GM12865 (cell line): ENCODE results near the gene VWF.

Source experiments
- DNase-seq: peaks from one replicate; pipeline ENCODE4 v3.0.0; 2010; ENCODE audit warnings: low read depth
- H3K4me3 ChIP-seq: 2 replicates; pipeline ENCODE4 v1.5.1; 2011; ENCODE audit warnings: mild to moderate bottlenecking, low read depth, low read length, control low read depth
- TF ChIP-seq, protein P1 (sequence below): IDR thresholded peaks from 2 replicates; pipeline ENCODE4 v1.5.1; 2011; ENCODE audit warnings: low read length, control low read depth, low read depth, inconsistent platforms; ENCODE audit not compliant: insufficient read depth; ENCODE audit errors: missing control alignments

VWF gene

DNA sequence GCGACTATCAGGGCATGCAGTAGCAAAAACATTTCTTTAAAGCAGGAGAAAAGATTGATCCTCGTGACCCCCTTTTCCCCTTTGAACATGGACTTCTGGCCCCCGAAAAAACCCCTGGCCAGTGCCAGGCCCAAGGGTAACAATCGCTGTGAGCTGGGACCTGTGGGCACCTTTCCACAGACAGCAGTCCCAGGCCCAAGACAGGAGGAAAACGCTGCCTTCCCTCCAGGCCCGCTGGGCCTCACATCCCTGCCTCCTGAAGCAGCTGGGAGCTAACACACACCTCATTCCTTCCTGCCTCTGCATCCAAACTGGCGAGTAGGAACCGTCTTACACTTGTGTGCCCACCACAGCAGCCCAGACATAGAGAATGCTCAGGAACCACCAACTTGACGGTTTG is 1.2 kb downstream of the VWF start:
- no peak overlapping the region for H3K4me3 ChIP-seq
- DNase-seq = no peak
- TF ChIP-seq, protein P1, sequence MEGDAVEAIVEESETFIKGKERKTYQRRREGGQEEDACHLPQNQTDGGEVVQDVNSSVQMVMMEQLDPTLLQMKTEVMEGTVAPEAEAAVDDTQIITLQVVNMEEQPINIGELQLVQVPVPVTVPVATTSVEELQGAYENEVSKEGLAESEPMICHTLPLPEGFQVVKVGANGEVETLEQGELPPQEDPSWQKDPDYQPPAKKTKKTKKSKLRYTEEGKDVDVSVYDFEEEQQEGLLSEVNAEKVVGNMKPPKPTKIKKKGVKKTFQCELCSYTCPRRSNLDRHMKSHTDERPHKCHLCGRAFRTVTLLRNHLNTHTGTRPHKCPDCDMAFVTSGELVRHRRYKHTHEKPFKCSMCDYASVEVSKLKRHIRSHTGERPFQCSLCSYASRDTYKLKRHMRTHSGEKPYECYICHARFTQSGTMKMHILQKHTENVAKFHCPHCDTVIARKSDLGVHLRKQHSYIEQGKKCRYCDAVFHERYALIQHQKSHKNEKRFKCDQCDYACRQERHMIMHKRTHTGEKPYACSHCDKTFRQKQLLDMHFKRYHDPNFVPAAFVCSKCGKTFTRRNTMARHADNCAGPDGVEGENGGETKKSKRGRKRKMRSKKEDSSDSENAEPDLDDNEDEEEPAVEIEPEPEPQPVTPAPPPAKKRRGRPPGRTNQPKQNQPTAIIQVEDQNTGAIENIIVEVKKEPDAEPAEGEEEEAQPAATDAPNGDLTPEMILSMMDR = no peak

DNA sequence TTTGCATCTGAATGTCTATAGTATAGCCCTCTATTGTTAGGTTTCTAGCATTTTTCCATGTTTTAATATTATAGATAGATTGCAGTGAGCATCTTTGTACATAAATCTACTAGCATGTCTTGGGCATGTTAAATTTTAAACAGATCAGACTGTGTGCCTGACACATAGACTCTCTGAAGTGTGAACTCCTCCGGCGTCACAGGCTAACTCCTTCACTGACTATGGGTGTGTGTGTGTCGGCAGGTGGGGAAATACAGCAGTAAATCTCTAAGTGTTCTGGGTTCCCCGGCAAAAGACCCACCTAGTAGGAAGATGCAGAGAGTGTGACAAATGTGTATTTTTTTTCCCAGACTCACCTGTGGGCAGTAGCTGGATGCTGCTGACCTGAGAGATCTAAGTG is 2.3 kb downstream of the VWF start:
- no peak overlapping the region for H3K4me3 ChIP-seq
- TF ChIP-seq, protein P1 = no peak
- no peak for DNase-seq

DNA sequence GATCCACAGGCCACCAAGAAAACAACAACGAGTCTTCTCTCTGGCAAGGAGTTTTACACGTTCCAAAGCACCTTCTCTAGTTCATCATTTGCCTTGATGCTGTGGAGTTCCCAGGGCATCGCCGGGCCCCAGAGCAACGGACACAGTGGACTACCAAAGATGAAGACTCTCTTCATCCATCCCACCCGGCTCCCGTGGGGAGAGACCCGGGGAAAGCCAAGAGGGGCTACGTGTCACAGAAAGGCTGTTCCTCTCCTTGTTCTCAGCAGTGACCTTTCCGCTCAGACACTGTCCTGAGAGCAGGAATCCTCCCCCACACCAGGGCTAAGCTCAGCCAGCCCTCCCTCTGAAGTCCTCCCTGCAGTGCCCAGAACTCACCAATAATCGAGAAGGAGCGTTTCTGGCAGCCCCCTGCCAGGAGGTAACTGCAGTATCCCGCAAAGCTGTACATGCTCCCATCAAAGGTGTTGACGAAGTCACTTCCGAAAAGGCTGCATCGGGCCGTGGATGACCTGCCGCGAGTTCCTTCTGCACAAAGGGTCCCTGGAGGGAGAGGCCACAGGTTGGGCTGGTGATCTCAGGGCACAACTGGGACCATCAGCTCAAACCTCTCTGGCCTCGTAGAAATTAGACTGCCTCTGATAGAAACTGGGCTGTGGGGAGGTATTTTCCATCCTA is 3.5 kb downstream of the VWF start:
- no peak overlapping the region for H3K4me3 ChIP-seq
- DNase-seq = no peak
- TF ChIP-seq, protein P1 = no peak

DNA sequence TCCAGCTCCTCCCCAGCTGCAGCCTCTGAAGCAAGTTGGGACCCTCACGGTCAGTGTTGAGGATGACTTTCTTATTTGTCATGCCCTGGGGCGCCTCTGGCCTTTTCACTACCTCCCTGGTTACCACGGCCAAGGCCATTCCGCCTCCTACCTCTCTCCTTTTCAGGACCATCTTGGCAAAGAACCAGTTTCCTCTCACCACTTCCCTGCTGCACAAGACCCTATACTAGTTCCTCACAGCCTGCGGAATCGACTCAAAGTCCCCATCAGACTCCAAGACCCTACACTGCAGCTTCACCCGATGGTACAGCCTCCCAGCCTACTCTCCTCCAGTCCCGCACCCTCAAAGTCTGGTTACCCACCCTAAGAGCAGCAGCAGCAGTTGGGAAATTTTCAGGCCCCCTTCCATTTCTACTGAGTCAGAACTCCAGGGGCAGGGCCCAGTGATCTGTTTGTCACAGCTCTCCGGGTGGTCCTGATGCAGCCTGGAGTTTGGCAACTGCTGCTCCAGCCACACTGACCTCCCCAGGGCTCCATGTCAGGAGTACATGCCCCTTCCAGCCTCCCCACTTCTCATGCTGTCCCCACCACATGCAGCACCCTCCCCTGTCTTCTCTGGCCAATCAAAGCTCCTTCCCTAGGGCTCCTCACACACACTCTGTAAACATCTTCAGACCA is 5.4 kb downstream of the VWF start:
- no peak for DNase-seq
- TF ChIP-seq, protein P1 = no peak
- H3K4me3 ChIP-seq = no peak overlapping the region

DNA sequence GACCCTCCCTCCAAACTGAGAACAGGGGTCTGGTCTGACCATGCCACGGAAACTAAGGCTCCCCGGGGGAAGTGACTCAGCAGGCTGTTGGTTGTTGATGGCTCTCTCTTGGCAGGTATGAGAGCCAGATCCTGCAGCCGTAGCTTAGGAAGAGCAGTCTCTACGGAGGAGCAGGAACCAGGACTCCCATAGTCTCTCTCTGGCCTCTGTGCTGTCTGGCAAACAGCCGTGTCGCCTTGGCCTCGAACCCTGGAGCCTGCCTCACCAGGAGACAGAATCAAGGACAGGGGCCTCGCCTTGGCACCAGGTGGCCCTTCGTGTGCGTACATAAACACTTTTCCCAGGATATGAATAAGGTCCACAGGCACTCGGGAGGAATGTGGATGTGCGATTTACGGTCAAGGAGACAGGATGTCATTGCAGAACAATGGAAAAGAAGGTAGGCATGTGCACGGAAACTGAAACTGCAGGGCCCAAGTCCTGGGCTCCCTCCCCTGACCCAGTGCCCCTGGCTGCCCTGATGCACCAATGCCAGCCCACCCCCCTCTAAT is 7.9 kb downstream of the VWF start:
- TF ChIP-seq, protein P1 = no peak
- no peak overlapping the region for H3K4me3 ChIP-seq
- no peak for DNase-seq

DNA sequence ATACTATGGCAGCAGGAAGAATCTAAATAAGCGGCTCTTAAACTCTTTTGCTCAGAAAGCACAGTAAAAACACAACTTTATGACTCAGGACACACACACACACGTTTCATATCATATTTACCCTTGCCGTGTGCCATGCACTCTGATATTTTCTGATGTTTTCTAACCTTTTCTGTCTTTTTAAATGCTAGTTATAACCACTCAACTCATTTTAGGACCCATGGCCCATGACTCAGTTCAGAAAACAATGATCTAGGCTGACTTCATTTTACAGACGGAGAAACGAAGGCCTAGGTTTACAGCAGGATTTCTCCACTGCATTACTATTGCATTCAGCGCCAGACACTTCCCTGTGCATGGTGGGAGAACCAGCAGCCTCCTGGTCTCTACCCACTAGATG is 9.1 kb downstream of the VWF start:
- no peak for DNase-seq
- no peak overlapping the region for H3K4me3 ChIP-seq
- TF ChIP-seq, protein P1 = no peak
